ENCODE data around the gene LYPD4. TPM values are rescaled to one million over a fixed set of nuclear protein-coding genes. Genes with fewer than 3 reads are reported as not detected.

The LYPD4 gene
- total RNA-seq, result not detected
- long read RNA-seq, result 0 reads

GRCh38 chr19:41844601-41845000, at the start of gene LYPD4:
Gene LYPD4, minus strand, starts transcription at chr19:41844683. Its CDS starts 5,398 bp downstream, at chr19:41839285.
- no peak for DNase-seq (ENCODE audit: missing footprints)
- intact Hi-C loops (cut with DNase I), result no loop called here
- ATAC-seq, result no peak

GRCh38 chr19:41893899-41894298, 49.4 kb upstream of the LYPD4 start:
- DNase-seq (ENCODE audit: missing footprints) (no peak), ATAC-seq (no peak)
- intact Hi-C loops (cut with DNase I), result no loop called here

GRCh38 chr19:41892173-41892902, 47.9 kb upstream of the LYPD4 start:
- no peak for DNase-seq (ENCODE audit: missing footprints)
- ATAC-seq, result no peak
- intact Hi-C loops (cut with DNase I), result no loop called here

GRCh38 chr19:41890936-41891335, 46.5 kb upstream of the LYPD4 start:
- no peak for ATAC-seq
- intact Hi-C loops (cut with DNase I), result no loop called here
- DNase-seq (ENCODE audit: missing footprints), result no peak

- intact Hi-C loops (cut with DNase I), result no loop called here
- DNase-seq (ENCODE audit: missing footprints) (no peak), ATAC-seq (no peak)
Observed at GRCh38 chr19:41889896-41890295, 45.4 kb upstream of the LYPD4 start.

- intact Hi-C loops (cut with DNase I), result no loop called here
- ATAC-seq (no peak), DNase-seq (ENCODE audit: missing footprints) (no peak)
Observed at GRCh38 chr19:41888926-41889325, 44.4 kb upstream of the LYPD4 start.

- DNase-seq (ENCODE audit: missing footprints), result no peak
- no peak for ATAC-seq
- intact Hi-C loops (cut with DNase I), result no loop called here
Observed at GRCh38 chr19:41887711-41888382, 43.4 kb upstream of the LYPD4 start.

- ATAC-seq (no peak), DNase-seq (ENCODE audit: missing footprints) (no peak)
- intact Hi-C loops (cut with DNase I), result no loop called here
Observed at GRCh38 chr19:41886761-41887710, 42.6 kb upstream of the LYPD4 start.

GRCh38 chr19:41883821-41884733, 39.6 kb upstream of the LYPD4 start:
- peak; percentile 99 for ATAC-seq
- peak; percentile 97 for DNase-seq (ENCODE audit: missing footprints)
- intact Hi-C loops (cut with DNase I), result loop anchor here (1.0 kb wide), 1 partner anchor 25 kb away; no protein-coding TSS in a partner anchor

- no peak for DNase-seq (ENCODE audit: missing footprints)
- intact Hi-C loops (cut with DNase I), result no loop called here
- no peak for ATAC-seq
Observed at GRCh38 chr19:41883463-41883820, 39.0 kb upstream of the LYPD4 start.

- intact Hi-C loops (cut with DNase I), result no loop called here
- peak; percentile 89 for DNase-seq (ENCODE audit: missing footprints)
- peak; percentile 37 for ATAC-seq
Observed at GRCh38 chr19:41882568-41883462, 38.3 kb upstream of the LYPD4 start, which contains the start of gene ARHGEF1. Gene ARHGEF1, plus strand, starts transcription at chr19:41883184. Its CDS starts 4,899 bp downstream, at chr19:41888083.

GRCh38 chr19:41880329-41880708, 35.8 kb upstream of the LYPD4 start:
- no peak for ATAC-seq
- intact Hi-C loops (cut with DNase I), result no loop called here
- DNase-seq (ENCODE audit: missing footprints), result no peak

GRCh38 chr19:41879670-41880328, 35.3 kb upstream of the LYPD4 start:
- intact Hi-C loops (cut with DNase I), result no loop called here
- no peak for ATAC-seq
- DNase-seq (ENCODE audit: missing footprints), result peak; percentile 25

GRCh38 chr19:41879080-41879479, 34.6 kb upstream of the LYPD4 start:
- intact Hi-C loops (cut with DNase I), result no loop called here
- DNase-seq (ENCODE audit: missing footprints), result no peak
- no peak for ATAC-seq

- intact Hi-C loops (cut with DNase I), result no loop called here
- no peak for DNase-seq (ENCODE audit: missing footprints)
- no peak for ATAC-seq
Observed at GRCh38 chr19:41877916-41878905, 33.7 kb upstream of the LYPD4 start.

Measured in Right ventricle myocardium inferior (tissue), 1 donor.